CD4-positive, alpha-beta T cell treated with Interleukin-2 at 100 ng/mL for 4 hours (primary cell): ENCODE measurements around the gene ZNF529.
"Not testable (repeated sequence)": the region's sequence is repeated elsewhere in the genome, so short reads cannot be mapped to it uniquely, and the experiment has no call there.

Experiments
- DNase-seq: peaks from one replicate; pipeline ENCODE4 v3.0.0-alpha.2; 2020; ENCODE audit warnings: low spot score

Gene ZNF529

DNA sequence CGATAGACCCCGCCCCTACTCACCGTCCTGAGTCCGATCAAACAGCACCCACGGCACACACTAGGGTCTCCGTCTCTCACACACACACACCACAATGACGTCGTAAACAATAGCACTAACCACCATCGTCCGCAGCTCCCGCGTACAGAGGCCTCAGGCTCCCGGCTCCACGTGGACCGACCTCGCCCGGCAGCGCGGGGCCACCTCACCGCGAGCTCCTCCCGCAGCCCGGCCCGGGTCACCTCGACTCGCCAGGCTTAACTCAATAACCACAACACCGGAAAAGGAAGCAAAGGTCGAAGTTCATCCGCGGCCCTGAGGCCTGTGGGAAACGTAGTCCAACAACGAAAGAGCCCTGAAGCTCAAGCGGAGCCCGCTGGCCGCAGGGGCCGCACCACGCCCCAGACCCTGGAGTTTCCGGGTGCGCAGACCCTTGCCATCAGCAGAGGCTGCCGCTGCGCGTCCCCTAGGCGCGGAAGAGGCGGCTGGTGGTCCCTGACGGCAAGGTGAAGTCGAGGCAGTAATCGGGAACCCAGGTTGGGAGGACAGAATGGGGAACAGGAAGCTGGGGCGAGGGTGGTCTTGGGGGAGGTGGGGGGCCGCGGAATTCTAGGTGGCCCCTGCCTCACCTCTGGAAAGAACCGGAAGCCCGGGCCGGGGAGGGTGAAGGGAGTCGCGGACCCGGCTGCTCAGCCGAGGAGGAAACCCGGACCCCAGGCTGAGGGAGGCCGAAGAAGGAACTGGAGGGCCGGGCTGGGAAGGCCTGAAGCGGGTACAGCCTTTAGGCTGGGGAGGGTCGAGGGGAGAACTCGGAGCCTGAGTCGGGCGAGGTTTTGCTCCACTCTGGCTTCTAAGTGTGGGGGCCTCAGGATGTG is at the start of gene ZNF529:
ZNF529 (minus strand) TSS at position 273 of the 875 bp plus-strand sequence. CDS start 946 bp downstream, outside the sequence.
- peak; percentile 85 for DNase-seq

DNA sequence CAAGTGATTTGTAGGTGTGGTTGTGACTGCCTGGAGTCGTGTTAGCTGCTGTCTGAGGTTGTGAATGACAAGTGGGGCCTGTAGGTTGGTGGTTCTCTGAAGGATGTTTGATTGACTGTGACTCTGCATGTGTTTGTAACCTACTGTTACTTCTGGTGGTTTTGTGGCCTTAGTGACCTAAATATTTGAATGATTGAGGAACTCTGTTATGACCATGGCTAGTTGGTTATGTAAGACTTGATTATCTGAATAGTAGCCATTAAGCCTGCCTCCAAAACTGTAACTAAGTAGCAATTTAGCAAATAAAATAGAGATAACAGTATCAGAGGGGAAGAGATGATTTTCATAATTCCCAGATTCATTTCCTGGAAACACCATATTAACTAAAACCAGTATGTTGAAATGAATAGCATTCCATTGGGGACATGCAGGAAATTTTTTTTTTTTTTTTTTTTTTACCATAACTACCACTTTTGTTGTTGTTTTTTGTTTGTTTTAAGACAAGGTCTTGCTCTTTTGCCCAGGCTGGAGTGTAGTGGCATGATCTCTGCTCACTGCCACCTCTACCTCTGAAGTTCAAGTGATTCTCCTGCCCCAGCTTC is 32.9 kb upstream of the ZNF529 start:
- no peak for DNase-seq

DNA sequence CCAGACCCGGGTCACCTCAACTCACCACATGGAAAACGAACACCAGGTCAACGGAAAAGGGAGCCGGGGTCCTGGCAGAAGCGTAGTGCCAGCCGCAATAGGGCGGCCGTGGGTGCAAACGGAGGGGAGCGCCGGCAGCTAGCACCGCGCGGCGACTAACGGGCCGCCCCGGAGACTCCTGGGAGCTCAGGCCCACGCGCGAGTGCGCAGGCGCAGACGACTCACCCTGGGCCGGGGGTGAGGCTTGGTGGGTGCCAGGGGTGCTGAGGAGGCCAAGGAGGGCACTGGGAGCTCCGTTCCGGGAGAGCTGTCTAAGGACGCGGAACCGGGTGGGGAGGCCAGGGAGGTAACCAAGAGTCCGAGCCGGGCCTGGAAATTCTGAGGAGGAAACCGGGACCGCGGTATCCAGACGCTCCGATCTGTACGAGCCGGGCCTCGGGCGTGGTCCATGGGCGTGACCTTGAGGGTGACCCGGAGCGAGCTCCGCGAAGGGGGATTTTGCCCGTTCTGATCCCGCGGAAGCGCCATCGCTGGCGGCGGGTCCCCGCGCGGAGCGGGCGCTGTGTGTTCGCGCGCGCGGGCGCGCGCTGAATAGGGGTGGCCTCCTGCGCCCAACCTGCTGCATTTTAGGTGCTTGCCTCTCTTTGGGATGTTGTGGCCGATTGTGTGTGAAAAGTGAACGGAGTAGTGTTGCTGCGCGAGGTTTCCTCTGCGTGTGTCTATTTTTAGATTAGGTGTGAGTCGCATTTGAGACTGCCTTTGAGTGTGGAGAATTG is 32.2 kb upstream of the ZNF529 start, which contains the start of gene ZNF382:
ZNF382 (plus strand) TSS at position 213 of the 776 bp plus-strand sequence. CDS start 4,602 bp downstream, outside the sequence.
- DNase-seq = peak; percentile 87

- peak; percentile 87 for DNase-seq
These were observed 31.6 kb upstream of the ZNF529 start for GRCh38 chr19:36604656-36605100.

DNA sequence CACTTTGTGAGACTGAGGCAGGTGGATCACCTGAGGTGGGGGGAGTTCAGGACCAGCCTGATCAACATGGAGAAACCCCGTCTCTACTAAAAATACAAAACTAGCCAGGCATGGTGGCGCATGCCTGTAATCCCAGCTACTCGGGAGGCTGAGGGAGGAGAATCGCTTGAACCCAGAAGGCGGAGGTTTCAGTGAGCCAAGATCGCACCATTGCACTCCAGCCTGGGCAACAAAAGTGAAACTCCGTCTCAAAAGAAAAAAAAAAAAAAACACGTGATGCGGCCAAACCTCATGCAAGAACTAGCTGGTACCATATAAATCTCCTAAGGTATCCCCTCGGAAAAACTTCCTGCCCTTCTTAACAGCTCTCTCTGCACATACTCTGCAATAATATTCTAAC is 29.6 kb upstream of the ZNF529 start:
- not testable (repeated sequence) for DNase-seq

DNA sequence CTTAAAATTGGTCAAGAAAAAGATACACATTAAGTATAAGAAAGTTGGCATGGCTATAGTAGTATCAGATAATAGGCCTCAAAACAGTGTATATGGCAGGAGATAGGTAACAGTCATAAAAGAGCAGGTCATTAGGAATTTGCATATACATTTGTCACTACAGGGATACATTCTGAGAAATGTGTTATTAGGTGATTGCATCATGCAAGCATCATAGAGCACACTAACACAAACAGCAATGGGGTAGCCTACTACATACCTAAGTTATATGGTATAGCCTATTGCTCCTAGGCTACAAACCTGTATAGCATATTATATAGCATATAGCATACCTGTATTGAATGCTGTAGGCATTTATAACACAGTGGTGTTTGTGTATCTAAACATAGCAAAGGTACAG is 6.2 kb upstream of the ZNF529 start:
- no peak for DNase-seq

- DNase-seq = no peak
These were observed 4.3 kb upstream of the ZNF529 start for GRCh38 chr19:36577271-36577996.

GRCh38 chr19:36574741-36575140 is 1.6 kb upstream of the ZNF529 start:
- DNase-seq = no peak

GRCh38 chr19:36573895-36574720 is 1.0 kb upstream of the ZNF529 start:
- DNase-seq = no peak

- DNase-seq = no peak
These were observed 486 bp downstream of the ZNF529 start for GRCh38 chr19:36572593-36573019.

- DNase-seq = no peak
These were observed 8.7 kb downstream of the ZNF529 start for GRCh38 chr19:36564391-36564790.

DNA sequence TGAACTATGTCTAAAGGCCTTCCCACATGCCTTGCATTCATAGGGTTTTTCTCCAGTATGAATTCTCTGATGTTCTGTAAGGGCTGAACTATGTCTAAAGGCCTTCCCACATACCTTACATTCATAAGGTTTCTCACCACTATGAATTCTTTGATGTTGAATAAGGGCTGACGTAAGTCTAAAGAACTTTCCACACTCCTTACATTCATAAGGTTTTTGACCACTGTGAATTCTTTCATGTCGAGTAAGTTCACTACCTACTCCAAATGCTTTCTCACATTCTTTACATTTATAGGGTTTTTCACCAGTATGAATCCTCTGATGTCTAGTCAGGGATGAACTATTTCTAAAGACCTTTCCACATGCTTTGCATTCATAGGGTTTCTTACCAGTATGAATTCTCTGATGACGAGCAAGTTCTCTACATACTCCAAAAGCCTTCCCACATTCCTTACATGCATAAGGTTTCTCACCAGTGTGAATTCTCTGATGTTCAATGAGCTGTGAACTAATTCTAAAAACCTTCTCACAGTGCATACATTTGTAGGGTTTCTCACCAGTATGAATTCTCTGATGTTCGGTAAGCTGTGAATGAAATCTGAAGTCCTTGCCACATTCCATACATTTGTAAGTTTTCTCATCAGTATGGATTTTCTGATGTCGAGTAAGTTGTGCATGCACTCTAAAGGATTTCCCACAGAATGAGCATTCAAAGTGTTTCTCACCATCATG is 25.9 kb downstream of the ZNF529 start:
- no peak for DNase-seq

GRCh38 chr19:36528921-36529518 is 44.1 kb downstream of the ZNF529 start:
- peak; percentile 7 for DNase-seq

DNA sequence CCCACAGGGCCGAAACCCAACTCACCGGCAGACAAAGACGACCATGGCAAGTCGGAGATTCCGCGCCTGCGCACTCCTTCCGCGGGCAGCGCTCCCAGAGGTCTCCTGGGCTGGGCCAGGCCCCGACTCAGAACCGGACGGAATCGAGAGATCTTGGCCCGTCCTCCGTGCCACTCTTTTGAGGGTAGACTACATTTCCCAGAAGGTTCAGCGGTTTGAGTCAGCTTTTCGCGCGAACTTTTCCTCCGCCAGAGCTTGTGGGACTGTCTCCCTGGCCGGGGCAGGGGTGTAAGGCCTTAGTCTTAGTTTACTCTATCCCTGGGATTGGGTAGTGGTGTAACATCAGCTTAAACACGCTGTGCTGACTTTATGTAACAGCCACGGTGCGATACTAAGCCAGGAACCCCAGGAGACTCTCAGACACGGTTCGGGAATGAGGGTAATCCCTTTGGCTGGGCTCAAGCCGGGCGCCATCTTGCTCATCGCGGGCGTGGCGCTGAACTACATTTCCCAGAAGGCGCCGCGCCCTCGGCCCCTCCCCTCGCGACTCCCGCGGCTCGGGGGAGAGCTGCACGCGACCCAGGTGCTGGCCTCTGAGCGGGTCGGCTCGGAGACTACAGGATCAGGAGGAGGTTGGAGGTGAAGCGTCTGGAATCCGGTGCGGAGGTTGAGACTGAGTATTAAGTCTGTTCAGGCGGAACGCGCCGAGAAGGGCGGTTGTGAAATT is 44.7 kb downstream of the ZNF529 start, which contains the start of gene ZNF260:
ZNF260 (minus strand) TSS at position 78 of the 727 bp plus-strand sequence. CDS start 13,033 bp downstream, outside the sequence.
- DNase-seq = peak; percentile 94

DNA sequence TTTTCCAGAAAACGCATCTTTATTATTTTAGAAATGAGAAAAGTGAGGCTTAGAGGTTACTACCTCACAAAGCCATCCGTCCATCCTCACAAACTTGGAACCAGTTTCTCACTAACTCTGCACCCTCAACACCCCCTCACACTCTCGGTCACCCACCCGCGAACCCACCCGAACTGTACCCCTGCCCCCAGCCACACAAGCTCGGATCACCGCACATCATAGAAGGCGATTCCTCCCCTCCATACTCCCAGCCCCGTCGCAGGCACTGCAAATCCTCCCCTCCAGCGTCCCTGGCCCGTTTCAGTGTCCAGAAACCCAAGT is 45.3 kb downstream of the ZNF529 start:
- no peak for DNase-seq

- DNase-seq = no peak
These were observed 45.8 kb downstream of the ZNF529 start for GRCh38 chr19:36527341-36527740.

- no peak for DNase-seq
These were observed 46.5 kb downstream of the ZNF529 start for GRCh38 chr19:36526581-36526980.

- no peak for DNase-seq
These were observed 48.5 kb downstream of the ZNF529 start for GRCh38 chr19:36524617-36525016.
